Fibroblast of lung (primary cell): ENCODE results near the gene TNRC6C.

Source experiments
- CTCF ChIP-seq, 2 donors: IDR thresholded peaks in 1 of 2; conservative IDR thresholded peaks in 1 of 2; 1 replicate in 1 of 2; 2 replicates in 1 of 2; pipeline ENCODE4 v1.5.1; 2011 to 2012; ENCODE audit warnings: low read length in 2 of 2, control low read depth in 1 of 2, inconsistent platforms in 1 of 2, low read depth in 1 of 2, mild to moderate bottlenecking in 1 of 2
- EZH2 ChIP-seq: IDR thresholded peaks from 2 replicates; pipeline ENCODE4 v1.5.1; 2012; ENCODE audit warnings: low read length, control low read depth, mild to moderate bottlenecking; ENCODE audit errors: missing control alignments

GRCh38 chr17:78107976-78108725, 149.6 kb downstream of the TNRC6C start:
- TF ChIP-seq CTCF (conservative IDR thresholded peaks at IDR 0.05 in 1 of 2, IDR thresholded peaks at IDR 0.05 in 1 of 2; ENCODE audit: low read depth in 1 of 2, low read length in 2 of 2) (no peak), EZH2 (no peak)
